HEK293T (cell line): ENCODE data around the gene EHBP1.

ENCODE experiments used
- CTCF ChIA-PET: fragments of 350-600 bp; formaldehyde crosslinking; extraction: SDS; loops from one replicate; lab custom pipeline; 2021; ENCODE audit warnings: antibody characterized with exemption, inconsistent platforms; lab: Yijun Ruan, JAX
- POLR2A ChIA-PET: fragments of 350-600 bp; formaldehyde crosslinking; extraction: SDS; loops from one replicate; lab custom pipeline; 2020; ENCODE audit warnings: antibody characterized with exemption, inconsistent platforms; lab: Yijun Ruan, JAX
- DNase-seq: peaks from one replicate; pipeline ENCODE4 v3.0.0; 2012; ENCODE audit warnings: mixed read lengths; ENCODE audit errors: extremely low spot score
- ARNT ChIP-seq: fragments of 450-650 bp; IDR thresholded peaks from 2 replicates; pipeline ENCODE4 v1.6.1; 2017; ENCODE audit warnings: mild to moderate bottlenecking
- BHLHE40 ChIP-seq: fragments of 450-650 bp; IDR thresholded peaks from 2 replicates; pipeline ENCODE4 v1.6.1; 2016; ENCODE audit warnings: mild to moderate bottlenecking, moderate library complexity, borderline replicate concordance
- CTBP1 ChIP-seq: fragments of 450-650 bp; IDR thresholded peaks from 2 replicates; pipeline ENCODE4 v1.6.1; 2016; ENCODE audit warnings: borderline replicate concordance
- ELF4 ChIP-seq: fragments of 450-650 bp; IDR thresholded peaks from 2 replicates; pipeline ENCODE4 v1.6.1; 2017; ENCODE audit warnings: antibody characterized with exemption
- FOXA1 ChIP-seq: fragments of 450-650 bp; IDR thresholded peaks from 2 replicates; pipeline ENCODE4 v1.6.1; 2016; ENCODE audit warnings: mild to moderate bottlenecking
- FOXK2 ChIP-seq: fragments of 450-650 bp; IDR thresholded peaks from 2 replicates; pipeline ENCODE4 v1.6.1; 2016; ENCODE audit warnings: mild to moderate bottlenecking
- FOXM1 ChIP-seq: fragments of 450-650 bp; IDR thresholded peaks from 2 replicates; pipeline ENCODE4 v1.6.1; 2017; ENCODE audit warnings: mild to moderate bottlenecking, borderline replicate concordance
- HDGF ChIP-seq: fragments of 450-650 bp; IDR thresholded peaks from 2 replicates; pipeline ENCODE4 v1.6.1; 2017; ENCODE audit warnings: antibody characterized with exemption, borderline replicate concordance
- L3MBTL2 ChIP-seq: fragments of 450-650 bp; conservative IDR thresholded peaks from 2 replicates; pipeline ENCODE4 v1.6.1; 2016; ENCODE audit warnings: mild to moderate bottlenecking
- LEF1 ChIP-seq: fragments of 450-650 bp; IDR thresholded peaks from 2 replicates; pipeline ENCODE4 v1.6.1; 2017; ENCODE audit warnings: mild to moderate bottlenecking, borderline replicate concordance
- NFRKB ChIP-seq: fragments of 450-650 bp; IDR thresholded peaks from 2 replicates; pipeline ENCODE4 v1.6.1; 2016; ENCODE audit warnings: mild to moderate bottlenecking, moderate library complexity
- SP1 ChIP-seq: fragments of 450-650 bp; IDR thresholded peaks from 2 replicates; pipeline ENCODE4 v1.6.1; 2017
- SUZ12 ChIP-seq: fragments of 450-650 bp; IDR thresholded peaks from 2 replicates; pipeline ENCODE4 v1.6.1; 2016; ENCODE audit warnings: mild to moderate bottlenecking
- TARDBP ChIP-seq: fragments of 450-650 bp; IDR thresholded peaks from 2 replicates; pipeline ENCODE4 v1.6.1; 2016
- ZNF384 ChIP-seq: fragments of 450-650 bp; IDR thresholded peaks from 2 replicates; pipeline ENCODE4 v1.6.1; 2016
- TF ChIP-seq, protein P1 (sequence below): fragments of 450-650 bp; IDR thresholded peaks from 2 replicates; pipeline ENCODE4 v1.6.1; 2016

EHBP1 gene

DNA sequence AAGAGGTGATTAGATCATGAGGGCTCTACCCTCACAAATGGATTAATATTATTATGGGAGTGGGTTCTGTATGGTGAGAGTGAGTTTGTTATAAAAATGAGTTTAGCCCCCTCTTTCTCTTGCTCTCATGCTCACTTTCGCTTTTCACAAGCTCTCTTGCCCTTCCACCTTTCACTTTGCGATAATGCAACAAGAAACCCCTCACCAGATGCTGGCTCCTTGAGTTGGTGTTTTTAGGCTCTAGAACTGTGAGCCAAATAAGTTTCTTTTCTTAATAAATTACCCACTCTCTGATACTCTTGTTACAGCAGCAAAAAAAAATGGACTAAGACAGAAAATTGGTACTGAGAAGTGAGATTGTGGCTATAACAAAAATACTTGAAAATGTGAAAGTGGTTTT lies 106.5 kb downstream of the EHBP1 start:
- DNase-seq = no peak
- TF ChIP-seq L3MBTL2 = no peak
- TF ChIP-seq NFRKB = no peak
- TF ChIP-seq CTBP1 = no peak
- TF ChIP-seq HDGF = no peak
- TF ChIP-seq, protein P1, sequence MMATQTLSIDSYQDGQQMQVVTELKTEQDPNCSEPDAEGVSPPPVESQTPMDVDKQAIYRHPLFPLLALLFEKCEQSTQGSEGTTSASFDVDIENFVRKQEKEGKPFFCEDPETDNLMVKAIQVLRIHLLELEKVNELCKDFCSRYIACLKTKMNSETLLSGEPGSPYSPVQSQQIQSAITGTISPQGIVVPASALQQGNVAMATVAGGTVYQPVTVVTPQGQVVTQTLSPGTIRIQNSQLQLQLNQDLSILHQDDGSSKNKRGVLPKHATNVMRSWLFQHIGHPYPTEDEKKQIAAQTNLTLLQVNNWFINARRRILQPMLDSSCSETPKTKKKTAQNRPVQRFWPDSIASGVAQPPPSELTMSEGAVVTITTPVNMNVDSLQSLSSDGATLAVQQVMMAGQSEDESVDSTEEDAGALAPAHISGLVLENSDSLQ = no peak
- TF ChIP-seq SP1 = no peak
- no peak for TF ChIP-seq FOXK2
- no peak for TF ChIP-seq ARNT
- no peak for TF ChIP-seq FOXM1
- TF ChIP-seq TARDBP = no peak
- TF ChIP-seq LEF1 = no peak
- TF ChIP-seq BHLHE40 = no peak
- POLR2A ChIA-PET = no interaction called here
- CTCF ChIA-PET = no interaction called here

DNA sequence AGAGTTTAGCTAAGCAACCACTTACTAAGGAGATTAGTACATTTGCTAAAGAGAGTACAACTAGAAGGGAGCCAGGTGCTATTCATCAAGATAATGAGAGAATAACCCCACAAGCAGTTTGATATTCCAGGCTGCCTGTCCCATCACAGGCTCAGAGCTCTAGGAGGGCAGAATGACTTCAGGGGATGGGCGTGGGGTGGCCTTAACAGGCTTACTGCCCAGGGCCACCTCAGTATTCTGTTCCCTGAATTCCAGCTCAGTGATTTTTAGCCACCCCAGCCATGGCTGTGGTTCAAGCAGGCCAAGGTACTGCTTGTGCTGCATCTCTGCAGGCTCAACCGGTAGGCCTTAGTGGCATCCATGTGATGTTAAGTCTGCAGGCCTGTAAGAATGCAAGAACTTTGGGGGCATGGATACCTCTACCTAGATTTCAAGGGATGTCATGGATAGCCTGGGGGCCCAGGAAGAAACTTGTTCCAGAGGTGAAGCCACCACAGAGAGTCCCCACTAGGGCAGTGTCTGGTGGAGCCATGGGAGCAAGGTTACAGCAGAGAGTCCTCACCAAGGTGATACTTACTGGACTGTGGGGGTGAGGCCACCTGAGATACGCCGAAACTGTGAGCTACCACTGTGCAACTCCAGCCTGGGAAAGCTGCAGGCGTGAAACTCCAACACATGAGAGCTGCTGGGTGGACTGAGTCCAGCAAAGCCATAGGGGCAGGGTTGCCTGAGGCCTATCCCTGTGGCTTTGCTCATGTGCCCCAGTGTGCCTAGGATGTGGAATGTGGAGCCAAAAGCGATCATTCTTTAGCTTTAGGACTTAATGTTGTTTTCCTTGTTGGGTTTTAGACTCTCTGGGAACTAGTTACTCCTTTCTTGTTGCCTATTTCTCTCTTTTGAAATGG lies 107.7 kb downstream of the EHBP1 start:
- ChIA-PET CTCF (no interaction called here), POLR2A (no interaction called here)
- DNase-seq = no peak
- TF ChIP-seq HDGF = no peak
- TF ChIP-seq SP1 = no peak
- no peak for TF ChIP-seq NFRKB
- TF ChIP-seq TARDBP = no peak
- no peak for TF ChIP-seq ELF4
- TF ChIP-seq BHLHE40 = no peak
- TF ChIP-seq FOXM1 = no peak
- no peak for TF ChIP-seq CTBP1
- no peak for TF ChIP-seq FOXK2
- TF ChIP-seq FOXA1 = no peak
- TF ChIP-seq LEF1 = no peak
- no peak for TF ChIP-seq ZNF384
- no peak for TF ChIP-seq L3MBTL2
- TF ChIP-seq, protein P1 = no peak
- no peak for TF ChIP-seq SUZ12
- TF ChIP-seq ARNT = no peak

DNA sequence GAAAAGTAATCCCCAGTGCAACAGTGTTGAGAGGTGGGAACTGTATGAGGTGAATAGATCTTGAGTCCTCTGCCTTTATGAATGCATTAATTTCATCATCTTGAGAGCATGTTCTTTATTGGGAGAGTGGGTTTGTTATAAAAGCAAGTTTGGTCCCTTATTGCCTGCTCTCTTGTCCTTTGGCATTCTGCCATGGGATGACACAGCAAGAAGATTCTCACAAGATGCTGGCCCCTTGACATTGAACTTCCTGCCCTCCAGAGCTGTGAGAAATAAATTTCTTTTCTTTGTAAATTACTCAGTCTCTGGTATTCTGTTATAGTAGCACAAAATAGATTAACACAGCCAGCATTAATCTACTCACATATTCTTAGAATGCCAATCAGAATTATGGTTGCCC lies 108.6 kb downstream of the EHBP1 start:
- CTCF ChIA-PET = no interaction called here
- DNase-seq = no peak
- POLR2A ChIA-PET = no interaction called here
- TF ChIP-seq HDGF (no peak), SUZ12 (no peak), LEF1 (no peak), ZNF384 (no peak), FOXM1 (no peak)

DNA sequence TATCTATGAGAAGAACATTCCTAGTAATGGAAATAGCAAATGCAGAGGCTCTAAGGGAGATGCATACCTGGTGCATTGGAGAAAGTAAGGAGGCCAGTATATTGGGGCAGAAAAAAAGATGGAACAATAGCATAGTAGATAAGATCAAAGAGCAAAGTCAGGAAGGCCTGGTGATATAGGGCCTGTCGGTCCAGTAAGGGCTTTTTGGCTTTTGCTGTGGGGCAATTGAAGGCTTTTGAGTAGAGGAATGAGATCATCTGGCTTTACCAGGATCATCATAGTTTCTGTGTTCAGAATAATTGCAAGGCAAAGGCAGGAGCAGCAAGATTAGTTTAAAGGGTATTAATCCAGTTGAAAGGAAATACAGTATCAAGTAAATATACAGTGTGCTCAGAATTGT lies 111.8 kb downstream of the EHBP1 start:
- no peak for DNase-seq
- TF ChIP-seq ARNT (no peak), TARDBP (no peak), LEF1 (no peak)
- TF ChIP-seq, protein P1 = no peak
- ChIA-PET POLR2A (no interaction called here), CTCF (no interaction called here)

DNA sequence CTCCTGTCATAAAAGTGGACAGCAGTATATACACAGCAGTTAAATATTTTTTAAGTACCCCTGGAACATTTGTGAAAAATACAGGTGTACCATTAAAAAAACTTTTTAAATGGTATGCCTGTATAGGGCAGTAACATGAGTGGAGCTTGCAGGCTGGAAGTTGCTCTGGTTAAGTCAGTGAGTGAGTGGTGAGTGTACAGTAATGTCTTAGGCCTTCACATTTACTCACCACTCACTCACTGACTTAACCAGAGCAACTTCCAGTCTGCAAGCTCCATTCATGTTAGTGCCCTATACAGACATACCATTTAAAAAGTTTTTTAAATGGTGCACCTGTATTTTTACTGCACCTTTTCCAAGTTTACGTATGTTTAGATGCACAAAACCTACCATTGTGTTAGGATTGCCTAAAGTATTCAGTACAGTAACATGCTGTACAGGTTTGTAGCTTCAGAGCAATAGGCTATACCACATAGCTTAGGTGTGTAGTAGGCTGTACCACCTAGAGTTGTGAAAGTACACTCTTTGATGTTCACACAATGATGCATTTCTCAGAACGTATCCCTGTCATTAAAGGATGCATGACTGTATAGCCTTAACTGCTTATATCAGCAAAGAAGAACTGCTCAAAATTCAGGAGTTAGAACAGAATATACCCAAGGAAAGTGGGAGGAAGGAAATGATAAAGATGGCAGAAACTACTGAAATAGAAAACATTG lies 112.6 kb downstream of the EHBP1 start:
- DNase-seq = no peak
- CTCF ChIA-PET = no interaction called here
- TF ChIP-seq NFRKB = no peak
- TF ChIP-seq, protein P1 = no peak
- no peak for TF ChIP-seq ELF4
- TF ChIP-seq FOXK2 = no peak
- TF ChIP-seq L3MBTL2 = no peak
- TF ChIP-seq ARNT = no peak
- no peak for TF ChIP-seq ZNF384
- TF ChIP-seq CTBP1 = no peak
- no peak for TF ChIP-seq SP1
- no peak for TF ChIP-seq SUZ12
- no peak for TF ChIP-seq FOXA1
- no peak for TF ChIP-seq BHLHE40
- TF ChIP-seq FOXM1 = no peak
- TF ChIP-seq LEF1 = no peak
- no peak for TF ChIP-seq TARDBP
- no peak for TF ChIP-seq HDGF
- POLR2A ChIA-PET = no interaction called here

DNA sequence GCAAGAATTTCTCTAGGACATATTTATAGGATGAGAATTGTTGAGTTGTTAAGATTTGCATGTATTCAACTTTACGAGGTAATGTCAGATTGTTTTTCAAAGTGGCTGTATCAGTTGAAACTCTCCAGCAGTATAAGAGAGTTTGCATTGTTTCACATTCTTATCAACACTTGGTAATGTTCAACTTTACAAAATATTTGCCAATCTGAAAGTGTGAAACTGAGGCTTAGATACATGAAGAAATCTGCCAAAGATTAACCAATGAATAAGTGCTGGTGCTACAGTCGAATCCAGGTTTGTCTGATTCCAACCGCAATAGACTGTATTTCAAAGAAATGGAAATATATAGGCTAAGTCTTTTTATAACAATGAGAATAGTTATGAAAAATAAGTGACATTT lies 117.0 kb downstream of the EHBP1 start:
- CTCF ChIA-PET = no interaction called here
- POLR2A ChIA-PET = no interaction called here
- TF ChIP-seq, protein P1 = no peak
- TF ChIP-seq FOXA1 (no peak), CTBP1 (no peak), FOXK2 (no peak), SP1 (no peak), LEF1 (no peak), TARDBP (no peak), ELF4 (no peak), FOXM1 (no peak), ARNT (no peak), ZNF384 (no peak), BHLHE40 (no peak), L3MBTL2 (no peak), SUZ12 (no peak), HDGF (no peak), NFRKB (no peak)
- no peak for DNase-seq
